Spinal cord (tissue), 10 donors: ENCODE results near the gene ANKRD45. TPM values are rescaled to one million over a fixed set of nuclear protein-coding genes. Genes with fewer than 3 reads are reported as not detected.
"Not testable (repeated sequence)": the region's sequence is repeated elsewhere in the genome, so short reads cannot be mapped to it uniquely, and the experiment has no call there.

Experiments used
- DNase-seq, 6 donors: peaks; one replicate each; pipeline versions ENCODE4 v3.0.0 to v3.0.0-alpha.2; 2013 to 2015; ENCODE audit warnings: low spot score in 6 of 6, low read depth in 4 of 6
- H3K27ac ChIP-seq: one replicate; pipeline ENCODE4 v1.5.1; 2013; ENCODE audit warnings: low read depth, low read length, control low read depth
- H3K27me3 ChIP-seq: one replicate; pipeline ENCODE4 v1.6.1; 2013; ENCODE audit warnings: low read length; ENCODE audit not compliant: control insufficient read depth, insufficient read depth
- H3K36me3 ChIP-seq: one replicate; pipeline ENCODE4 v1.6.1; 2013; ENCODE audit warnings: low read length; ENCODE audit not compliant: control insufficient read depth, insufficient read depth
- H3K4me1 ChIP-seq: one replicate; pipeline ENCODE4 v1.6.1; 2013; ENCODE audit warnings: low read length; ENCODE audit not compliant: control insufficient read depth, insufficient read depth
- H3K4me3 ChIP-seq: one replicate; pipeline ENCODE4 v1.5.1; 2013; ENCODE audit warnings: low read depth, low read length, control low read depth
- H3K9me3 ChIP-seq: one replicate; pipeline ENCODE4 v1.6.1; 2013; ENCODE audit warnings: low read length; ENCODE audit not compliant: control insufficient read depth, insufficient read depth
- WGBS: methylation state at CpG from one replicate; pipeline ENCODE4 v1.1.5; 2013; ENCODE audit warnings: missing lambda C conversion rate; ENCODE audit not compliant: insufficient coverage; 5-methylcytosine and 5-hydroxymethylcytosine counted together
- long read RNA-seq, 4 donors: transcript quantifications; one replicate each; lab custom pipeline, GENCODE V29; 2026
- polyA plus RNA-seq, 2 donors: library from polyadenylated mRNA; unstranded; fragments of 120-200 nt; gene quantifications; one replicate each; pipeline ENCODE4 v1.2.1, GENCODE V29; 2013; ENCODE audit not compliant: insufficient read length in 2 of 2
- total RNA-seq, 2 donors: library from RNA; depleted of rRNA in 1 of 2; stranded (reverse); fragments of 120-200 nt in 1 of 2; fragments of >200 nt in 1 of 2; gene quantifications; one replicate each; pipeline versions ENCODE4 v1.2.3 to v1.2.4, GENCODE V29; 2013 to 2014
- donor health status: healthy.

ANKRD45 gene, protein sequence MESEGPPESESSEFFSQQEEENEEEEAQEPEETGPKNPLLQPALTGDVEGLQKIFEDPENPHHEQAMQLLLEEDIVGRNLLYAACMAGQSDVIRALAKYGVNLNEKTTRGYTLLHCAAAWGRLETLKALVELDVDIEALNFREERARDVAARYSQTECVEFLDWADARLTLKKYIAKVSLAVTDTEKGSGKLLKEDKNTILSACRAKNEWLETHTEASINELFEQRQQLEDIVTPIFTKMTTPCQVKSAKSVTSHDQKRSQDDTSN
- 1 to 10 TPM; 8.8 to 9.7 TPM for total RNA-seq
- polyA plus RNA-seq = 10 to 100 TPM in 1 of 2 donors, 1 to 10 TPM in 1; 9.6 to 15.4 TPM
- long read RNA-seq, donor 1, partial matches to known transcripts = 0 of 1 reads
- long read RNA-seq, donor 1, other reads (novel, unspliced or antisense) = 0 of 1 reads
- long read RNA-seq, donor 2, partial matches to known transcripts = 0 of 2 reads
- long read RNA-seq, donor 2, other reads (novel, unspliced or antisense) = 0 of 2 reads
- long read RNA-seq, donor 3 = 0 reads
- long read RNA-seq, donor 4 = 0 reads

DNA sequence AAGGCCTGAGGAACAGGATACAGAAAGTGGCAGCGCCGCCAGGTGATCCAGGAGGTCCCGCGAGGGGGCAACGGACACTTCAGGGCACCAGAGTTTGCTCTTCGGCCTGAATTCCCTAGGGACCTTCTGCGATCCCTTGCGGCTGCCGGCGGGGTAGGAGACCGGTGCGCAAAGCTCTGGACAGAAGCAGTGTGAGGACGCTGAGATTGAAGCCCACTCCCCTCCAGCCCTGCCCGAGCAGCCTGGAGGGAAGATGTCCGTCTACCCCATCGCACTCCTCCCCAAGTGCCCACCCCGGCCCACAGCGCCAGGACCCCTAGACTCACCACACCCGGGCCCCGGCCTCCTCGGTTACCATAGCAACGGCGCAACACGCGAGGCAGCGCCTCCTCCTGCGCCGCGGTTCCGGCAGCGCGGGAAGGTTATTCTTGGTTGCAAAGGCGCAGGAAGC is at the start of gene ANKRD45:
Gene ANKRD45, minus strand, starts transcription at position 361 of the 451 bp plus-strand sequence. CDS start 10,433 bp downstream, outside the sequence.
- DNase-seq = peak; percentile 47 to 95 (median 65)
- H3K27ac ChIP-seq = no peak within 1 kb of the TSS
- 1% methylated on average over 33 of the region's 33 CpGs for WGBS
- no peaks in the 10 kb centered on the region for H3K9me3 ChIP-seq
- H3K4me1 ChIP-seq = peaks cover 6% of the 10 kb centered on the region
- peak within 1 kb of the TSS; percentile 63 for H3K4me3 ChIP-seq
- H3K27me3 ChIP-seq = no peaks in the 10 kb centered on the region
- no peaks in the 10 kb centered on the region for H3K36me3 ChIP-seq

DNA sequence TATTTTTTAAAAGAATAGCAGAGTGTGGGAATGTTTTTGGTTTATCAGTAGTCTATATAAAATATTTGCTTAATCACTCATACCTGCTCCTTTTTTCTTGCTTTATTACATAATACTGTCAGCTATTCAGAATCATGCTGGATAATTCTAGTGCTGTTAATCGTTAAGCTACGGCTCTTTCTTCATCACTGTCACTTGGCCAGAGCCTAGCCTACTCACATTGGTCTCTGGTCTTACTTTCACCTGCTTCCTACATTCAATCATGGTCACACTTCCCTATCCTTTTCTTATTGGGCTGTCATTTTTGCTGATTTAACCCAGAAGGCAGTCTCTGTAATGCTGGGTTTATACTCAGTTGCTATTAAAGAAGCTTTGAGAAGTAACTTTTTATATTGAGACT is 47.6 kb upstream of the ANKRD45 start:
- Histone ChIP-seq H3K4me1 (peaks cover 4% of the 10 kb centered on the region), H3K9me3 (no peaks in the 10 kb centered on the region), H3K36me3 (peaks cover 11% of the 10 kb centered on the region), H3K27ac (no peak overlapping the region), H3K4me3 (no peak overlapping the region), H3K27me3 (peaks cover 7% of the 10 kb centered on the region)
- 85% methylated on average over 2 of the region's 2 CpGs for WGBS
- DNase-seq = no peak

DNA sequence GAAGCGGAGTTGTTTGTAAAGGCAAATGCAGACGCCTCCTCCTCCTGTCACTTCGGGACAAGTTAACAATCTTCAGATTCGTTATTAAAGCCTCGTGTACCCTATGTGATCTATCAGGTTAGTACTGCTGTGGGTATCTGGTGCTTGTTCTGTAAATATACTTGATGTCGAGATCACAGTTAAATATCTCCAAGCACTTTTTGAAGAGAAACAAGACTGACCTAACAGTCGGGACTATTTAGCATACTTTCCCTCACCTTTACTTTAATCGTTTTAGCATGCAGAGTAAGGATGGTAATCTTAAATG is 45.8 kb upstream of the ANKRD45 start:
- no CpG with 5 or more reads among the region's 8 CpGs for WGBS

DNA sequence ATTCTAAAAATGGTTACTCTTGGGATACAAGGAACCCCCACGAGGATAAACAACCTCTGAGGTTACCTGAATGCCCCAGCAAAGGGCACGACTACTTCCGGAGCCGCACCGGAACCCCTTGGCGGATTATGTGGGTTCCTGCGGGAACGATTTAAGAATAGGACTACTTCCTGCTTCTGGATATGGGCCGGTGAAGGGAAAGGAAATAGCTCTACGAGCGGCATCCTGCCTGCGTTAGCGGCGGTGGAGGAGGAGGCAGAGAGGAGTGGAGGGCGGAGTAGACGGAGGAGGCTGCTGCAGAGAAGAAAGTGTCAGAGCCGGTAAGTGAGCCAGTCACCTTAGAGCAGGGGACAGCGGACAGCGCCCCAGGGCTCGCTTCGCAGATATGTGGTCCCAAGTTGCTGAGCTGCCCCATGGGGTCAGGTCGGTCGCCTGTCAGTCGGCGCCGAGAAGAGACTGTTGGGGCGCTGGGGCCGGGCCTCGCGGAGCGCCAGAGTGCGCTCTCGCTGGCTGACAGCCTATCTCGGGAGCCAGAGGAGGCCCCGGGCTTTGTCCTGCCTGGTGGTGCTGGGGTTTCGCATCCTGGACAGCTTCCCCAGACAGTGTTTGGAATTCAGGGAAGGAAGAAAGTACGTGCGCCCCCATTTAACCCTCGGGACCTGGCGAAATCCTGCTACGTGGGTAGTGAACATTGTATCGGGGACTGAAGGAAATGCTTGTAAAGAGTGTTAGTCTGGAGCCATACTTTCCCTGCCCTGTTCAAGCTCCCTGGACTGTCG is 45.3 kb upstream of the ANKRD45 start, which contains the start of gene KLHL20:
Gene KLHL20, plus strand, starts transcription at position 223 of the 779 bp plus-strand sequence. CDS start 1,063 bp downstream, outside the sequence.
- H3K4me1 ChIP-seq = peaks cover 4% of the 10 kb centered on the region
- WGBS = under 1% methylated on average over 41 of the region's 43 CpGs
- peaks cover 15% of the 10 kb centered on the region for H3K27me3 ChIP-seq
- H3K36me3 ChIP-seq = peaks cover 8% of the 10 kb centered on the region
- no peaks in the 10 kb centered on the region for H3K9me3 ChIP-seq
- H3K27ac ChIP-seq = peak within 1 kb of the TSS; percentile 94
- DNase-seq = peak; percentile 74 to 97 (median 83)
- peak within 1 kb of the TSS; percentile 90 for H3K4me3 ChIP-seq

More for the DNA sequence above, 45.8 kb upstream of the ANKRD45 start:
- no peaks in the 10 kb centered on the region for H3K9me3 ChIP-seq
- peak overlapping the region; percentile 94 for H3K27ac ChIP-seq
- H3K36me3 ChIP-seq = peaks cover 8% of the 10 kb centered on the region
- peaks cover 15% of the 10 kb centered on the region for H3K27me3 ChIP-seq
- H3K4me1 ChIP-seq = peaks cover 4% of the 10 kb centered on the region
- DNase-seq = no peak
- peak overlapping the region; percentile 90 for H3K4me3 ChIP-seq

DNA sequence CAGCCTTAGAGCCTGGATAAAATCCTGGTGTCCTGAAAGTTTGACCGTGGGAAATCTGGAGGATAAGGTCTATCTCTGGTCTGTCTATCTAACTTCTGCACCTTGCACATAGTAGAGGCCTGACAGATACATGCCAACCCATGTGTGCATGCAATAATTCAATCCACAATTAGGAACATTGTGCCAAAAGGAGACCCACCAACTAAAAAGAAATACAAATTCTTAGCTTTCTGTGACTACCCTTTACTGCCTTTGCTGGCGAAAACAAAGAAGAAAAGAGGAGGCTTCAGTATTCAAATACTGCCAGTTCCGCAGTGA is 44.7 kb upstream of the ANKRD45 start:
- Histone ChIP-seq H3K9me3 (no peaks in the 10 kb centered on the region), H3K4me1 (peaks cover 4% of the 10 kb centered on the region), H3K36me3 (peaks cover 8% of the 10 kb centered on the region), H3K27me3 (peaks cover 15% of the 10 kb centered on the region), H3K4me3 (peak overlapping the region; percentile 90), H3K27ac (peak overlapping the region; percentile 94)
- peak in 1 of 6 donors; percentile 0 for DNase-seq
- 50% methylated on average over 2 of the region's 3 CpGs for WGBS

DNA sequence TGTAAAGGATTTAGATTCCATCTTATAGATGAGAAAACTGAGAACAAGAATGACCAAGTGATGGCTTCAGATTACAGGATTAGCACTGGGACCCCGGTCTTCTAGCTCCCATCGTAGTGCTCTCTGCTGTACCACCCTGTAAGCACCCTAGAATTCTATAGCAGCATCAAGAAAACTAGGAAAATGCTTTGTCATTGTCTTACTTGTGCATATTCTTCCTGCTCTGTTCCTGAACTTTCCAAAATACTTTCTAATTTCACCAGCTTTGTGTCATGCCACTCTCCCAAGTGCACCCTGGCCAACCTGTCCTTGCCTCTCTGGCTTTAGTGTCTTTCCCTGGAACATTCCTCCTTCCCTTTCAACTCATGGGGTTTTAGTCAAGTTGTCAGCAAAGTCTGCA is 39.1 kb upstream of the ANKRD45 start:
- WGBS = 68% methylated on average over 2 of the region's 2 CpGs
- H3K27me3 ChIP-seq = peaks cover 15% of the 10 kb centered on the region
- H3K4me3 ChIP-seq = no peak overlapping the region
- no peak overlapping the region for H3K27ac ChIP-seq
- no peaks in the 10 kb centered on the region for H3K36me3 ChIP-seq
- no peak for DNase-seq
- no peaks in the 10 kb centered on the region for H3K4me1 ChIP-seq
- no peaks in the 10 kb centered on the region for H3K9me3 ChIP-seq

DNA sequence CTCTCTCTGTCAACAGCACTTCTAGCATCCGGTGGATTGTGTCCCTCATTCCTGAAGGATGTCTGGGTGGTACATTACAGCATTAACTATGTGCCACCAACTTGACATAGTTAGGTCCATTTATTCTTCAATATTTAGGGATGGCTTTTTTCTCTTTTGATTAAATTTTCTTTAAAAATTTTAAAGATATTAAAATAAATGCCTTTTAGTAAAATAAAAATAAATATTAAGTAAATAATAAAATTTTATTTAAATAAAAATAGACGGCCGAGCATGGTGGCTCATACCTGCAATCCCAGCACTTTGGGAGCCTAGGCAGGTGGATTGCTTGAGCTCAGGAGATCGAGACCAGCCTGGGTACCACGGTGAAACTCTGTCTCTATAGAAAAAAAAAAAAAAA is 35.5 kb upstream of the ANKRD45 start:
- Histone ChIP-seq H3K4me1 (no peaks in the 10 kb centered on the region), H3K9me3 (no peaks in the 10 kb centered on the region), H3K36me3 (no peaks in the 10 kb centered on the region), H3K27ac (no peak overlapping the region), H3K4me3 (no peak overlapping the region), H3K27me3 (no peaks in the 10 kb centered on the region)
- no peak for DNase-seq
- WGBS = 60% methylated on average over 1 of the region's 5 CpGs

DNA sequence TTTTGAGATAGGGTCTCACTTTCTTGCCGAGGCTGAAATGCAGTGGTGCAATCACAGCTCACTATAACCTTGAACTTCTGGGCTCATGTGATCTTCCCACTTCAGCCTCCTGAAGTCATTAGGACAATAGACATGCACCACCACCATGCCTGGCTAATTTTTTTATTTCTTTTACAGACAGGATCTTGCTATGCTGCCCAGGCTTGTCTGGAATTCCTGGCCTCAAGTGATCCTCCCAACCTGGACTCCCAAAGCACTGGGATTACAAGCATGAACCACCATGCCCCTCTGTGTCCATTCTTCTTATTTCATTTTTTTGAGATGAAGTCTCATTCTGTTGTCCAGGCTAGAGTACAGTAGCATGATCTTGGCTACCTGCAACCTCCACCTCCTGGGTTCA is 33.1 kb upstream of the ANKRD45 start:
- H3K4me1 ChIP-seq = no peaks in the 10 kb centered on the region
- no peaks in the 10 kb centered on the region for H3K9me3 ChIP-seq
- no peak overlapping the region for H3K4me3 ChIP-seq
- DNase-seq = no peak
- no peak overlapping the region for H3K27ac ChIP-seq
- H3K36me3 ChIP-seq = no peaks in the 10 kb centered on the region
- H3K27me3 ChIP-seq = no peaks in the 10 kb centered on the region
- 83% methylated on average over 1 of the region's 1 CpG for WGBS

DNA sequence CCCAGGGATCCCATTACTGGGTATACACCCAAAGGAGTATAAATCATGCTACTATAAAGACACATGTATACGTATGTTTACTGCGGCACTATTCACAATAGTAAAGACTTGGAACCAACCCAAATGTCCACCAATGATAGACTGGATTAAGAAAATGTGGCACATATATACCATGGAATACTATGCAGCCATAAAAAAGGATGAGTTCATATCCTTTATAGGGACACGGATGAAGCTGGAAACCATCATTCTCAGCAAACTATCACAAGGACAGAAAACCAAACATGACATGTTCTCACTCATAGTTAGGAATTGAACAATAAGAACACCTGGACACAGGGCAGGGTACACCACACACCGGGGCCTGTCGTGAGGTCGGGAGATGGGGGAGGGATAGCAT is 31.6 kb upstream of the ANKRD45 start:
- H3K36me3 ChIP-seq, DNase-seq, H3K27me3 ChIP-seq, H3K4me1 ChIP-seq, H3K27ac ChIP-seq, H3K4me3 ChIP-seq, H3K9me3 ChIP-seq: not testable (repeated sequence)
- no CpG with 5 or more reads among the region's 6 CpGs for WGBS
